K562 (cell line): ENCODE measurements around the gene DGCR8. TPM values are rescaled to one million over a fixed set of nuclear protein-coding genes. Genes with fewer than 3 reads are reported as not detected.

Experiments used
- BMI1 ChIP-seq: fragments of 150-350 bp; IDR thresholded peaks from 2 replicates; pipeline ENCODE4 v1.6.1; 2014; ENCODE audit warnings: low read length
- FOXK1 ChIP-seq: sonication (generic); formaldehyde crosslinking; IDR thresholded peaks from 2 replicates; pipeline ENCODE4 v1.8.0; 2022; ENCODE audit warnings: missing genetic modification reagents, mild to moderate bottlenecking, borderline replicate concordance
- HBP1 ChIP-seq: fragments of 450-650 bp; formaldehyde crosslinking; IDR thresholded peaks from 2 replicates; pipeline ENCODE4 v1.4.0; 2022; ENCODE audit warnings: missing genetic modification characterization
- HOMEZ ChIP-seq: fragments of 250-450 bp; sonication (Bioruptor Pico); IDR thresholded peaks from 2 replicates; pipeline ENCODE4 v1.4.0; 2020; ENCODE audit warnings: mild to moderate bottlenecking, moderate library complexity
- KDM2B ChIP-seq: fragments of 250-450 bp; sonication (Bioruptor Pico); IDR thresholded peaks from 2 replicates; pipeline ENCODE4 v1.8.0; 2021; ENCODE audit warnings: mild to moderate bottlenecking, moderate library complexity
- L3MBTL2 ChIP-seq: fragments of 450-650 bp; IDR thresholded peaks from 2 replicates; pipeline ENCODE4 v1.6.1; 2016; ENCODE audit warnings: mild to moderate bottlenecking, moderate library complexity
- NCOA6 ChIP-seq: fragments of 450-650 bp; IDR thresholded peaks from 2 replicates; pipeline ENCODE4 v1.6.1; 2017; ENCODE audit warnings: mild to moderate bottlenecking
- NCOR1 ChIP-seq: fragments of 450-650 bp; IDR thresholded peaks from 2 replicates; pipeline ENCODE4 v1.6.1; 2016; ENCODE audit warnings: mild to moderate bottlenecking, moderate library complexity
- PTRF ChIP-seq: fragments of 450-650 bp; IDR thresholded peaks from 2 replicates; pipeline ENCODE4 v1.6.1; 2016; ENCODE audit warnings: mild to moderate bottlenecking, missing genetic modification characterization, missing compliant biosample characterization
- ZNF134 ChIP-seq: fragments of 250-450 bp; sonication (Bioruptor Pico); conservative IDR thresholded peaks from 2 replicates; pipeline ENCODE4 v1.4.0; 2020
- ZNF165 ChIP-seq: fragments of 250-450 bp; sonication (Bioruptor Pico); IDR thresholded peaks from 2 replicates; pipeline ENCODE4 v1.4.0; 2020; ENCODE audit warnings: borderline replicate concordance
- ZNF274 ChIP-seq: IDR thresholded peaks from 2 replicates; pipeline ENCODE4 v1.6.1; 2011; ENCODE audit warnings: low read depth, mild to moderate bottlenecking, low read length, moderate library complexity, borderline replicate concordance
- ZNF699 ChIP-seq: fragments of 250-450 bp; sonication (Bioruptor Pico); IDR thresholded peaks from 2 replicates; pipeline ENCODE4 v1.8.0; 2021; ENCODE audit warnings: mild to moderate bottlenecking, moderate library complexity; ENCODE audit not compliant: insufficient replicate concordance
- polyA plus RNA-seq, 8 experiments: library from polyadenylated mRNA; depleted of rRNA in 4 of 8; stranded (reverse) in 5 of 8; unstranded in 3 of 8; fragments of >200 nt; fragmentation: Nextera tagmentation in 2 of 8; fragmentation: Illumina TruSeq in 1 of 8; extraction: Ambion mirVana in 2 of 8; extraction: Trizol in 1 of 8; gene quantifications; 2 replicates each; pipeline versions ENCODE4 v1.2.1 to v1.2.3, GENCODE V29; 2011 to 2014; ENCODE audit warnings: inconsistent platforms in 1 of 8, missing spikeins in 1 of 8
- total RNA-seq, 7 experiments: library from RNA; depleted of rRNA in 6 of 7; stranded (reverse); fragments of >200 nt in 6 of 7; fragmentation: Illumina TruSeq in 2 of 7; extraction: Trizol in 2 of 7; gene quantifications; 2 replicates each; pipeline versions ENCODE4 v1.2.1 to v1.2.3, GENCODE V29; 2011 to 2021; ENCODE audit warnings: low replicate concordance in 1 of 7
- TF ChIP-seq, protein P1 (sequence below): sonication (generic); formaldehyde crosslinking; IDR thresholded peaks from 2 replicates; pipeline ENCODE4 v1.8.0; 2022; ENCODE audit warnings: mild to moderate bottlenecking, missing genetic modification reagents
- TF ChIP-seq, protein P2 (sequence below): fragments of 450-650 bp; IDR thresholded peaks from 2 replicates; pipeline ENCODE4 v1.6.1; 2014; ENCODE audit warnings: low read depth, mild to moderate bottlenecking, moderate library complexity, borderline replicate concordance
- TF ChIP-seq, protein P3 (sequence below): fragments of 450-650 bp; IDR thresholded peaks from 2 replicates; pipeline ENCODE4 v1.6.1; 2016; ENCODE audit warnings: antibody characterized with exemption

Gene DGCR8
- total and polyA plus RNA-seq, 9 of the 15 experiments (the other 6 are each of a cell fraction or from before 2014, with no cell fraction given) = 5.9 to 144 (median 80.1) TPM

- TF ChIP-seq, protein P1, sequence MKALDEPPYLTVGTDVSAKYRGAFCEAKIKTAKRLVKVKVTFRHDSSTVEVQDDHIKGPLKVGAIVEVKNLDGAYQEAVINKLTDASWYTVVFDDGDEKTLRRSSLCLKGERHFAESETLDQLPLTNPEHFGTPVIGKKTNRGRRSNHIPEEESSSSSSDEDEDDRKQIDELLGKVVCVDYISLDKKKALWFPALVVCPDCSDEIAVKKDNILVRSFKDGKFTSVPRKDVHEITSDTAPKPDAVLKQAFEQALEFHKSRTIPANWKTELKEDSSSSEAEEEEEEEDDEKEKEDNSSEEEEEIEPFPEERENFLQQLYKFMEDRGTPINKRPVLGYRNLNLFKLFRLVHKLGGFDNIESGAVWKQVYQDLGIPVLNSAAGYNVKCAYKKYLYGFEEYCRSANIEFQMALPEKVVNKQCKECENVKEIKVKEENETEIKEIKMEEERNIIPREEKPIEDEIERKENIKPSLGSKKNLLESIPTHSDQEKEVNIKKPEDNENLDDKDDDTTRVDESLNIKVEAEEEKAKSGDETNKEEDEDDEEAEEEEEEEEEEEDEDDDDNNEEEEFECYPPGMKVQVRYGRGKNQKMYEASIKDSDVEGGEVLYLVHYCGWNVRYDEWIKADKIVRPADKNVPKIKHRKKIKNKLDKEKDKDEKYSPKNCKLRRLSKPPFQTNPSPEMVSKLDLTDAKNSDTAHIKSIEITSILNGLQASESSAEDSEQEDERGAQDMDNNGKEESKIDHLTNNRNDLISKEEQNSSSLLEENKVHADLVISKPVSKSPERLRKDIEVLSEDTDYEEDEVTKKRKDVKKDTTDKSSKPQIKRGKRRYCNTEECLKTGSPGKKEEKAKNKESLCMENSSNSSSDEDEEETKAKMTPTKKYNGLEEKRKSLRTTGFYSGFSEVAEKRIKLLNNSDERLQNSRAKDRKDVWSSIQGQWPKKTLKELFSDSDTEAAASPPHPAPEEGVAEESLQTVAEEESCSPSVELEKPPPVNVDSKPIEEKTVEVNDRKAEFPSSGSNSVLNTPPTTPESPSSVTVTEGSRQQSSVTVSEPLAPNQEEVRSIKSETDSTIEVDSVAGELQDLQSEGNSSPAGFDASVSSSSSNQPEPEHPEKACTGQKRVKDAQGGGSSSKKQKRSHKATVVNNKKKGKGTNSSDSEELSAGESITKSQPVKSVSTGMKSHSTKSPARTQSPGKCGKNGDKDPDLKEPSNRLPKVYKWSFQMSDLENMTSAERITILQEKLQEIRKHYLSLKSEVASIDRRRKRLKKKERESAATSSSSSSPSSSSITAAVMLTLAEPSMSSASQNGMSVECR (CRISPR knock-in tag) = no peak
- no peak for TF ChIP-seq ZNF134 (CRISPR knock-in tag)
- peak; percentile 23; the same call in 1 of the 2 replicates for TF ChIP-seq L3MBTL2
- TF ChIP-seq ZNF699 (CRISPR knock-in tag) = no peak
- TF ChIP-seq NCOR1 = no peak
- TF ChIP-seq HBP1 = 0 out of 2 replicates have a peak, but pooled peaks have one; percentile 48
- no peak for TF ChIP-seq ZNF165 (CRISPR knock-in tag)
- TF ChIP-seq ZNF274 = no peak
- TF ChIP-seq NCOA6 = no peak
- TF ChIP-seq, protein P2, sequence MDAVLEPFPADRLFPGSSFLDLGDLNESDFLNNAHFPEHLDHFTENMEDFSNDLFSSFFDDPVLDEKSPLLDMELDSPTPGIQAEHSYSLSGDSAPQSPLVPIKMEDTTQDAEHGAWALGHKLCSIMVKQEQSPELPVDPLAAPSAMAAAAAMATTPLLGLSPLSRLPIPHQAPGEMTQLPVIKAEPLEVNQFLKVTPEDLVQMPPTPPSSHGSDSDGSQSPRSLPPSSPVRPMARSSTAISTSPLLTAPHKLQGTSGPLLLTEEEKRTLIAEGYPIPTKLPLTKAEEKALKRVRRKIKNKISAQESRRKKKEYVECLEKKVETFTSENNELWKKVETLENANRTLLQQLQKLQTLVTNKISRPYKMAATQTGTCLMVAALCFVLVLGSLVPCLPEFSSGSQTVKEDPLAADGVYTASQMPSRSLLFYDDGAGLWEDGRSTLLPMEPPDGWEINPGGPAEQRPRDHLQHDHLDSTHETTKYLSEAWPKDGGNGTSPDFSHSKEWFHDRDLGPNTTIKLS = peak; percentile 28
- no peak for TF ChIP-seq BMI1
- TF ChIP-seq PTRF (tag) = no peak
- TF ChIP-seq HOMEZ = peak; percentile 74; the same call in 1 of the 2 replicates
- no peak for TF ChIP-seq FOXK1
- TF ChIP-seq KDM2B (CRISPR knock-in tag) = peak; percentile 52; the same call in 1 of the 2 replicates
- TF ChIP-seq, protein P3, sequence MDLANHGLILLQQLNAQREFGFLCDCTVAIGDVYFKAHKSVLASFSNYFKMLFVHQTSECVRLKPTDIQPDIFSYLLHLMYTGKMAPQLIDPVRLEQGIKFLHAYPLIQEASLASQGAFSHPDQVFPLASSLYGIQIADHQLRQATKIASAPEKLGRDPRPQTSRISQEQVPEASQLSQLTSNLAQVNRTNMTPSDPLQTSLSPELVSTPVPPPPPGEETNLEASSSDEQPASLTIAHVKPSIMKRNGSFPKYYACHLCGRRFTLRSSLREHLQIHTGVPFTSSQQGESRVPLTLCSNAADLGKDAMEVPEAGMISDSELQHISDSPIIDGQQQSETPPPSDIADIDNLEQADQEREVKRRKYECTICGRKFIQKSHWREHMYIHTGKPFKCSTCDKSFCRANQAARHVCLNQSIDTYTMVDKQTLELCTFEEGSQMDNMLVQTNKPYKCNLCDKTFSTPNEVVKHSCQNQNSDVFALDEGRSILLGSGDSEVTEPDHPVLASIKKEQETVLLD = no peak
Measured at GRCh38 chr22:20128902-20129746, 49.1 kb downstream of the DGCR8 start (continued).
